Body of pancreas (tissue), 4 donors: ENCODE results near the gene FEV.
A peak's percentile ranks its signal among the peaks of the same experiment; 100 is the strongest.

Experiments
- CTCF ChIP-seq, 7 experiments: fragments of 450-650 bp in 4 of 7; fragments of 200-600 bp in 3 of 7; sonication (generic) in 3 of 7; IDR thresholded peaks; one replicate each; pipeline ENCODE4 v1.5.1; 2016 to 2019; ENCODE audit warnings: antibody characterized with exemption in 7 of 7
- POLR2A ChIP-seq, 3 donors: fragments of 450-650 bp; IDR thresholded peaks; one replicate each; pipeline ENCODE4 v1.6.1; 2016; ENCODE audit warnings: antibody characterized with exemption in 3 of 3, mild to moderate bottlenecking in 2 of 3

- TF ChIP-seq CTCF (IDR thresholded peaks at IDR 0.05), result peak in 6 of 7 experiments; percentile 38 to 50 (median 47)
- no peak for TF ChIP-seq POLR2A (IDR thresholded peaks at IDR 0.05)
Observed at GRCh38 chr2:219010162-219010756, 25.3 kb upstream of the FEV start.
